NB4 (cell line): ENCODE data around the gene PYY.
A peak's percentile ranks its signal among the peaks of the same experiment; 100 is the strongest.

Experiments used
- POLR2A ChIP-seq: IDR thresholded peaks from 2 replicates; pipeline ENCODE4 v1.6.1; 2011; ENCODE audit warnings: mild to moderate bottlenecking; ENCODE audit not compliant: insufficient read length; ENCODE audit errors: extremely low read depth
- TF ChIP-seq, protein P1 (sequence below): IDR thresholded peaks from one replicate; pipeline ENCODE4 v1.5.1; 2012; ENCODE audit warnings: low read depth, low read length

DNA sequence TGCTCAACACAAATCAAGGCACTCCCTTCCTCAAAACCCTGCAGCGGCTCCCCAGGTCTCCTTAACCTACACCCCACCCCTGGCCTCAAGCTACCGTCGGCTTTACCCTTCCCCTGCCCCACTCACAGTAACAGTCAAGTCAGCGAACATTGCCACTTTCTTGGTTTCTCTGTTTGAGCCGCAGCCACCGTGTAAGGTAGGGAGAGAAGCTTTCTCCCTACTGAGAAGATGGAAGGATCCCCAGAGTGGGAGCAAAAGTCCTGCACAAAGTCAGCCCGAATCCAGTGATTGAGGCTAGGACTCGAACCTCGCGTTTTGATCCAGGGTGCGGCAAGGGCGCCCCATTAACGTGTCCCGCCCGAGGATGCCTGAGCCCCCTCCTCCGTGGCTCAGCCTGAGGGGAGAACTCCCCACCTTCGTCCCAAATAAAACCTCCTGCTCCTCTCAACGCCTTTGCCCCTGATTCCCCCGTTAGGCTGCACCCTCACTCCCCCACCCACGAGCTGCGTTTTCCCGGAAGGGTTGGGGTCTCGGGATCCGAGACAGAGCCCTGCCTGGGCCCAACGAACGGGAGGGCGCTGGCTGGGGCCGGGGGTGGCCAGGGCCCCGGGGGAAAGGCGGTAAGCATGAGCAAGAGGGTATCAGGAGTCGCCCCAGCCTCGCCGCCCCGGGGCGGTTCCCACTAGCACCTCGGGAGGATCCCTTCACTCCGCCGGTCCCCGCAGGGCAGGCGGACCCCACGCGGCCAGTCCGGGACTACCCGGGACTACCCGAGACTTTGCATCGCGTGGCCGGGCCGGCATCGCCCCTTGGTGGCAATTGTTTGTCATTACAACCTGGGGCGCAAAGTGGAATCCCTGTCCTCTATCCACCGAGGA, 40.8 kb upstream of the PYY start:
- TF ChIP-seq, protein P1, sequence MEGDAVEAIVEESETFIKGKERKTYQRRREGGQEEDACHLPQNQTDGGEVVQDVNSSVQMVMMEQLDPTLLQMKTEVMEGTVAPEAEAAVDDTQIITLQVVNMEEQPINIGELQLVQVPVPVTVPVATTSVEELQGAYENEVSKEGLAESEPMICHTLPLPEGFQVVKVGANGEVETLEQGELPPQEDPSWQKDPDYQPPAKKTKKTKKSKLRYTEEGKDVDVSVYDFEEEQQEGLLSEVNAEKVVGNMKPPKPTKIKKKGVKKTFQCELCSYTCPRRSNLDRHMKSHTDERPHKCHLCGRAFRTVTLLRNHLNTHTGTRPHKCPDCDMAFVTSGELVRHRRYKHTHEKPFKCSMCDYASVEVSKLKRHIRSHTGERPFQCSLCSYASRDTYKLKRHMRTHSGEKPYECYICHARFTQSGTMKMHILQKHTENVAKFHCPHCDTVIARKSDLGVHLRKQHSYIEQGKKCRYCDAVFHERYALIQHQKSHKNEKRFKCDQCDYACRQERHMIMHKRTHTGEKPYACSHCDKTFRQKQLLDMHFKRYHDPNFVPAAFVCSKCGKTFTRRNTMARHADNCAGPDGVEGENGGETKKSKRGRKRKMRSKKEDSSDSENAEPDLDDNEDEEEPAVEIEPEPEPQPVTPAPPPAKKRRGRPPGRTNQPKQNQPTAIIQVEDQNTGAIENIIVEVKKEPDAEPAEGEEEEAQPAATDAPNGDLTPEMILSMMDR: peak; percentile 58
- no peak for TF ChIP-seq POLR2A
